Measurements from ENCODE around the gene WDR74. TPM values are rescaled to one million over a fixed set of nuclear protein-coding genes. Genes with fewer than 3 reads are reported as not detected.

WDR74 gene
- total RNA-seq: 27.0 TPM
- long read RNA-seq, transcript WDR74-201 (11 exons, 1,289 nt): major isoform, 29 of 36 reads
- long read RNA-seq, partial matches to known transcripts: 4 of 36 reads
- long read RNA-seq, other reads (novel, unspliced or antisense): 3 of 36 reads

DNA sequence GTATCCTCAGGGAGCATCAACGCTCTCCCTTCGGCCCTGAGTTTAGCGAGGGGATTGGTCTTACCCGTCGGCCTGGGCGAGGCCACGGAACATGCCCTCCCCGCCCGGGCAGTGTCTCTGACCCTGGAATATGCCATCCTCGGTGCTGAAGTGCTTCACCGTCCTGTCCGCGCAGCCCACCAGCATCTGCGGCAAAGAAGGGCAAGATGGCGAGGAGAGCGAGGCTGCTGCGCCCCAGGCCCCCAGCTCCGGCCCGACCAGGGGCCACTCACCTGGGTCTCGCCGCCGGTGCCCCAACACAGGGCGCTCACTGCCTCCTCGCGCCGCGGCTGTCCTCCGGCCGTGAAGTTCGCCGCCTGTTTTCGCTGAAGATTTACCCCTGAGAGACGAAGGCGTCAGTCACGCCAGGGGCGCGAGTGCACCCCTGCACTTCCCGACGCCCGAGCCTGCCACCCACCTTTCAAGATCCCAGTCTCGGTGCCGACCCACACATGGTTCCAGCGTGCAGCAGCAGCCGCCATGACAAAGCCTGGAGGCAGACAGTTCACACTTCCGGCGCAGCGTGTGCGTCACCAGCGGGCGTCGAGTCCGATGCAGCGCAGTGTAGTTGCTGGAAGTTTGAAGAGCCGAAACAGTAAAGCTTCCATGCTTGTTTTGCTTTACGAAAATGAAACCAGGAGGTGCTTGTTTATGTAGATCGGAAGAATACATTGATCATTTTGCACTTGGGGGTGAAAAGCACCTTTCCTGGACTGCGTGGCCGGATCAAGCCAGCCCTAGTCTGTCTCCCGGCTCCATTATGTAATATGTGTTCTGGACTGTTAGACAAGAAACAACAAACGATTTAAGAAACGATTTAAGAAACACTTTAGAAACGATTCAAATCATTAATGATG lies at the start of gene WDR74:
TSS of gene WDR74 (minus strand) at position 541 of the 896 bp plus-strand sequence. CDS start at position 521, 20 bp downstream.
- intact Hi-C loops (cut with DNase I): no loop called here
- peak; percentile 97 for DNase-seq
- peak; percentile 82 for ATAC-seq (ENCODE audit: poor library complexity)

DNA sequence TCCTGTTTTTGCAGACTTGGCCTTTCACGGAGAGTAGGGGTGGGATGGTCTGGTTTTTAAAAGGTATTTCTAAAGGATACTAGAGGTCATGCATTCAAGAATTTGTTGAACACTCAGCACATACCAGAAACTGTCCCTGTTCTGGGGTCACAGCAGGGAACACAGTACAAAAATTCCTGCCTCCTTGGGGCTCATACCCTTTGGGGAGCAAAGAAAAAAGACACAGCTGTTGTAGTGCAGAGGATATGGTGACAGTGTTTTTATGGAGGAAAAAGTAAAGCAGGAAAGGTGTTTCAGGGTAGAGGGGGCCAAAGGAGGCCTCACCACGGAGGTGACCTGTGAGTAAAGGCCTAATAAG lies 49.7 kb upstream of the WDR74 start:
- DNase-seq: no peak
- ATAC-seq (ENCODE audit: poor library complexity): no peak

DNA sequence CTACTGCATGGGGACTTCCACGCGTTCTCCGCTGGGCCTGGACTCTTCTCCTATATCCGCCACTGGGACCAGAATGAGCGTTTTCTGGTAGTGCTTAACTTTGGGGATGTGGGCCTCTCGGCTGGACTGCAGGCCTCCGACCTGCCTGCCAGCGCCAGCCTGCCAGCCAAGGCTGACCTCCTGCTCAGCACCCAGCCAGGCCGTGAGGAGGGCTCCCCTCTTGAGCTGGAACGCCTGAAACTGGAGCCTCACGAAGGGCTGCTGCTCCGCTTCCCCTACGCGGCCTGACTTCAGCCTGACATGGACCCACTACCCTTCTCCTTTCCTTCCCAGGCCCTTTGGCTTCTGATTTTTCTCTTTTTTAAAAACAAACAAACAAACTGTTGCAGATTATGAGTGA lies 49.0 kb upstream of the WDR74 start:
- intact Hi-C loops (cut with DNase I): no loop called here
- ATAC-seq (ENCODE audit: poor library complexity) (no peak), DNase-seq (no peak)

More for the DNA sequence above, 49.7 kb upstream of the WDR74 start:
- intact Hi-C loops (cut with DNase I): no loop called here

DNA sequence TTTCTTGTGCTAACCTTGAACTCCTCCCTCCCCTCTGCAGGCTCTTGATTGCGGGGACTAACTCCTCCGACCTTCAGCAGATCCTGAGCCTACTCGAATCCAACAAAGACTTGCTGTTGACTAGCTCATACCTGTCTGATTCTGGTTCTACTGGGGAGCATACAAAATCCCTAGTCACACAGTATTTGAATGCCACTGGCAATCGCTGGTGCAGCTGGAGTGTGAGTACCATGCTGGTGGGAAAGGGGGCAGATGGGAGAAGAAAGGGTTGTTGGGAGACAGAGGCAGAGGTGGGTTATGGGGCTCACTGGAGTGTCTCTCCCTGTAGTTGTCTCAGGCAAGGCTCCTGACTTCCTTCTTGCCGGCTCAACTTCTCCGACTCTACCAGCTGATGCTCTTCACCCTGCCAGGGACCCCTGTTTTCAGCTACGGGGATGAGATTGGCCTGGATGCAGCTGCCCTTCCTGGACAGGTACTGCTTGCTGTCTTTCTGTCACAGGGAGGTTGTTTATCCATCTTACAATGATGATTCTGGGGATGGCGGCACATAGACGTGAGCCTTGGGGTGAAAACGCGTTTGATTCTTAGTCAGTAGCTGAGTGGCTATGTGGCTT lies 45.9 kb upstream of the WDR74 start:
- intact Hi-C loops (cut with DNase I): no loop called here
- ATAC-seq (ENCODE audit: poor library complexity) (no peak), DNase-seq (no peak)

DNA sequence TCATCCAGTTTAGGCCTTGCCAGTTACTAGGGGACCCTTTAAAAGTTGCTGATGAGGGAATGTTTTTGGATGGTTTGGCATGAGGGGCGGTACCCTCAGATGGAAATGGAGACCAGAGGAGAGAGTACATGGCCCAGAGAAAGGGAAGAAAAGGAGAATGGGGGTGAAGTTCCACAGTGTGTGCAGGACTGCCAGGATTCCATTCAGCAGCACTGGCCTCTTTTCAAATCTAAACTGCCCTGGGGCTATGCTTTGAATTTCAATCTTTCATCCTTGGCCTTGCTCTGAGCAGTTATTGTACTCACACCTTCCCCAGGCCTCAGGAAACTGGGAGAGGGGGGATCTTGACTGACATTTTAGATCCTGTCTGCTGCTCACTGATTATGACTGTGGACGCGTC lies 44.3 kb upstream of the WDR74 start:
- intact Hi-C loops (cut with DNase I): no loop called here
- DNase-seq (no peak), ATAC-seq (ENCODE audit: poor library complexity) (no peak)

DNA sequence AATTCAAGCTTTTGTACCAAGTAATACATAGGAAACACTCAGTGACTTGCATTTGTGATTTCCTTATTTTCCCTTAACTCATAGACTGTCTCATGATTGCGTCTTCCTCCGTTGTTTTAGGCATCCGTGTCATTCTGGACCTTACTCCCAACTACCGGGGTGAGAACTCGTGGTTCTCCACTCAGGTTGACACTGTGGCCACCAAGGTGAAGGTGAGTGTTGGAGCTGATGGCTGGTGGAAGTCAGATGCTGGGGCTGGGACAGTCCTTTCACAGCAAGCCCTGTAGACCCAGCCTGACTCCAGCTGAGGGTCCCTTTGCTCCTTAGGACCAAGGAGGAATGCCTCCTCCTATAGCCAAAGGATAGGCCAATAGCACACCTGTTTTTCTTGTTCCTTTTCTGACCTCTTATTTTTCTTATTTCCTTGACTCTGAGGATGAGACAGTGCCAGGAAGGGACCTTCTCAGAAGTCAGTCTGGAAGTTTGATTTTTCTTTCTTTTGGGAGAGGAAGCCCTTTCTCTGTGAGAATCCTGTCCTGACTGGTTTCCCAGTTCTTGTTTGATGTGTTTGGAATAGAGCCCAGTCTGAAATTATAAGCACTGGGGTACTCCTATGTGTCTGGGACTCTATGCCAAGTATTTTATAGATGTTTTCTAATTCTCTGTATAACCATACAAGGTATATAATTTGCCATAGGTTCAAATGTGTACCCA lies 43.6 kb upstream of the WDR74 start:
- intact Hi-C loops (cut with DNase I): no loop called here
- DNase-seq: no peak
- ATAC-seq (ENCODE audit: poor library complexity): no peak

DNA sequence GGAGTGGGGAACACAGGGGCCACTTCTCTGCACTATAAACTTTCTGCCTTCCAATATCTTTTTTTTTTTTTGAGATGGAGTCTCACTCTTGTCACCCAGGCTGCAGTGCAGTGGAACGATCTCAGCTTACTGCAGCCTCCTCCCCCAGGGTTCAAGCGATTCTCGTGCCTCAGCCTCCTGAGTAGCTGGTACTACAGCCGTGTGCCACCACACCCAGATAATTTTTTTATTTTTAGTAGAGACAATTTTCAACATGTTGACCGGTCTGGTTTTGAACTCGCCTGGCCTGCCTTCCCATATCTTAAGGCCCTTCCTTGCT lies 43.0 kb upstream of the WDR74 start:
- ATAC-seq (ENCODE audit: poor library complexity) (no peak), DNase-seq (no peak)
- intact Hi-C loops (cut with DNase I): no loop called here

DNA sequence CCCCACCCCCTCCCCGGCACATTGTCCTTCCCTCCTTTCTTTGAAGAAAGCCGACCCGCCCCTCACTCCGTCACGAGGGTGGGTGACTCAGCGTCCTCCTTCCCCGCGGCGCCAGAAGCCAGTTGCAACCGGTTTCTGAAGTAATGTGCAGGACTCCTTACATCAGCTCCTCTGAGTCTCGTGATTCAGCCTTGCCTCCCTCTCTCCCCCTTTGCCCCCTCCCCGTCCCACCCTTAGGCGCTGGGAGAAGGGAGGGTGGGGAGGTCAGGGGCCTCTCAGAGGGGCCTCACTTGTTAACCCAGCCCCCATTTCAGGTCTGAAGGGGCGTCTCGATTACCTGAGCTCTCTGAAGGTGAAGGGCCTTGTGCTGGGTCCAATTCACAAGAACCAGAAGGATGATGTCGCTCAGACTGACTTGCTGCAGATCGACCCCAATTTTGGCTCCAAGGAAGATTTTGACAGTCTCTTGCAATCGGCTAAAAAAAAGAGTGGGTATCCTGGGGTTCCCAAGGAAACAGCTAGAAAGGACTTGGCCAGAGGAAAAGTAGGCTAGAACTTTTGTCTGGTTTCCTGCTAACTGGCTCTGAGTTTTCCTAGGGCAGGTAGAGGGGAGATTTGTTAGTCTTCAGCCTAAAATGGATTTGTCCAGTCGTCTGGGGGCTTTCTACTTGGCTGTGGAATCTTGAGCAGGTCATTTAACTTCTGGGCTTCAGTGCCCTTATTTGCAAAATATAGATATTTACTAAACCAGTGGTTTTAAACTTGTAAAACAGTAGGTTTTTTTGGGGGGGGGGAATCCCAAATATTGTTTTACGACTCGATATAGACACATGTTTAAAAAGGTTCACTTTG lies 42.4 kb upstream of the WDR74 start:
- intact Hi-C loops (cut with DNase I): no loop called here
- ATAC-seq (ENCODE audit: poor library complexity) (peak; percentile 69), DNase-seq (peak; percentile 94)

DNA sequence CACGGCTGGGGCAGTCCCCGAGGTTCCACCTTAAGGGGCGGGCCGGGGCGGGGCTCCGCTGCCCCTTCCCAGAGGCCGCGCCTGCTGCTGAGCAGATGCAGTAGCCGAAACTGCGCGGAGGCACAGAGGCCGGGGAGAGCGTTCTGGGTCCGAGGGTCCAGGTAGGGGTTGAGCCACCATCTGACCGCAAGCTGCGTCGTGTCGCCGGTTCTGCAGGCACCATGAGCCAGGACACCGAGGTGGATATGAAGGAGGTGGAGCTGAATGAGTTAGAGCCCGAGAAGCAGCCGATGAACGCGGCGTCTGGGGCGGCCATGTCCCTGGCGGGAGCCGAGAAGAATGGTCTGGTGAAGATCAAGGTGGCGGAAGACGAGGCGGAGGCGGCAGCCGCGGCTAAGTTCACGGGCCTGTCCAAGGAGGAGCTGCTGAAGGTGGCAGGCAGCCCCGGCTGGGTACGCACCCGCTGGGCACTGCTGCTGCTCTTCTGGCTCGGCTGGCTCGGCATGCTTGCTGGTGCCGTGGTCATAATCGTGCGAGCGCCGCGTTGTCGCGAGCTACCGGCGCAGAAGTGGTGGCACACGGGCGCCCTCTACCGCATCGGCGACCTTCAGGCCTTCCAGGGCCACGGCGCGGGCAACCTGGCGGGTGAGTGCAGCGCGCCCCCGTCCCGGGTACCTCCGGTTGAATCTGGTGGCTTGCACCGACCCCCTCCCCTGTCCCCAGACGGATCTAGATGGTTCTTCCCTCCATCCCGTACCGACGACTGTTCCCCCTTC lies 41.6 kb upstream of the WDR74 start, which contains the start of gene SLC3A2:
TSS of gene SLC3A2 (plus strand) at position 94 of the 776 bp plus-strand sequence. CDS start at position 222, 128 bp downstream.
- peak; percentile 96 for ATAC-seq (ENCODE audit: poor library complexity)
- intact Hi-C loops (cut with DNase I): no loop called here
- peak; percentile 94 for DNase-seq

DNA sequence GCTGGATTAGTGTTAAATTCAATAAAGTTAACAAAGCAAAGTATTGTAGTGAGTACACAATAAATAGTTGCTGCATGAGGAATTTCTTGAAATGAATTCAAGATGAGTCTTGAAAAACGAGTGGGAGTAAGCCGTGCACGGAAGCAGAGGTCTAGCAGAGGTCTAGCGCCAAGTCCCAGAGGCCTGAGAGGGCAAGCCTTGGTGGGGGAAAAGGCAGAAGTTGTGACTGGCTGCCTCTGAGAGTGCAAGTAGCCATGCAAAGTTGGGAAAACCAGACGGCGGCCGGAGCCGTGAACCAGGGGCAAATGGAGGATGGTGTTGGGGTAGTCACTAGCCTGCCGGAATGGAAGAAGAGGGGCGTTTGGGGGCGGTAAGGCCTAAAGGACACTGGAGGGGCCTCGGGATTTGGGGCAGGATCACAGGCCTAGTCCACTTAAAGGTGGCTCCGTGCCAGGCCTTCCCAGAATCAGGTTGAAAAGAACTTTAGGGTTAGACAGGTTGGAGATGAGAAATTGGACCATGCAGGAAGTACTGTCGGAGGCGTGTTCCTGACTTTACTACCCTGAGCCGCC lies 40.9 kb upstream of the WDR74 start:
- peak; percentile 18 for ATAC-seq (ENCODE audit: poor library complexity)
- intact Hi-C loops (cut with DNase I): no loop called here
- DNase-seq: no peak

DNA sequence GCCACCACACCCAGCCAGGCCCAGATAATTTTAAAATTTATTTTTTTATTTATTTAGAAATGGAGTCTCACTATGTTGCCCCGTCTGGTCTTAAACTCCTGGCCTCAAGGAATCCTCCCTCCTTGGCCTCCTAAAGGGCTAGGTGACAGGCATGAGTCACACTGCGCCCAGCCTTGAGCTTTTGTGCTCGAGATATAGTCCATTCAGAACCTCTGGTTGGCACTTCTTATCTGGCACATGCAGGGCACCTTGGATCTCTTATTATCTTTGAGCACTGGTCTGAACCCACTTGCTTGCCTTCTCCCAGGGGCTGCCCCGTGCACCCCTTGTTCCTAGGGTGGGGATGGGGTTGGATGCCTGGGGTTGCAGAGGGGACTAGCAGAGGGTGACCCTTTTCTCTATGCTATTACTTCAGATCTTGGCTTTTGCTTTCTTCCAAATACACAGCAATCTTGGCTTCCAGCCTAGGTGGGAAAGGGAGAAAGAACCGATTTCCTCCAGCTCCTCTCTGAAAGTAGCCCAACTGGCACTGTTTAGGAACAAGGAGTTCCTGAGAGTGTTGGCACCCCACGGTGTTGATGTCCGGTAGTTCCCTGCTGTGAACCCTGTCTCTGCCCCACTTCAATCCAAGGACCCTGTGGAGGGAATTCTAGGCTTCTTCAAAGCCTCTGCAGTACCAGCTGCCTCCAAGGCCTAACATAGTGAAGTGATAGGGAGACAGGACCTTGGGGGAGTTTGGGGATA lies 40.0 kb upstream of the WDR74 start:
- no peak for ATAC-seq (ENCODE audit: poor library complexity)
- DNase-seq: no peak
- intact Hi-C loops (cut with DNase I): no loop called here

DNA sequence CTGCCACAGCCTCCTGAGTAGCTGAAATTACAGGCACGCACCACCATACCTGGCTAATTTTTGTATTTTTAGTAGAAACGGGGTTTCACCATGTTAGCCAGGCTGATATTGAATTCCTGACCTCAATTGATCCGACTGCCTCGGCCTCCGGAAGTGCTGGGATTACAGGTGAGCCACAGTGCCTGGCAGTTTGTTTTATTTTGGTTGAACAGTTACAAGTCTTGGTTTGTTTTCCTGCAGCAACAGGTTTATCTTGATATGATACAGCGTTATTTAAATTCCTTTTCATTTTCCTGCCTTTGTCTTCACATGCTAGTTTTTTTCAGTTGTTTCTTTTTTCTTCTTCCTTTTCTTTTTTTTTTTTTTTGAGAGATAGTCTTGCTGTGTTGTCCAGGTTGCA lies 37.3 kb upstream of the WDR74 start:
- intact Hi-C loops (cut with DNase I): no loop called here
- DNase-seq (no peak), ATAC-seq (ENCODE audit: poor library complexity) (no peak)

DNA sequence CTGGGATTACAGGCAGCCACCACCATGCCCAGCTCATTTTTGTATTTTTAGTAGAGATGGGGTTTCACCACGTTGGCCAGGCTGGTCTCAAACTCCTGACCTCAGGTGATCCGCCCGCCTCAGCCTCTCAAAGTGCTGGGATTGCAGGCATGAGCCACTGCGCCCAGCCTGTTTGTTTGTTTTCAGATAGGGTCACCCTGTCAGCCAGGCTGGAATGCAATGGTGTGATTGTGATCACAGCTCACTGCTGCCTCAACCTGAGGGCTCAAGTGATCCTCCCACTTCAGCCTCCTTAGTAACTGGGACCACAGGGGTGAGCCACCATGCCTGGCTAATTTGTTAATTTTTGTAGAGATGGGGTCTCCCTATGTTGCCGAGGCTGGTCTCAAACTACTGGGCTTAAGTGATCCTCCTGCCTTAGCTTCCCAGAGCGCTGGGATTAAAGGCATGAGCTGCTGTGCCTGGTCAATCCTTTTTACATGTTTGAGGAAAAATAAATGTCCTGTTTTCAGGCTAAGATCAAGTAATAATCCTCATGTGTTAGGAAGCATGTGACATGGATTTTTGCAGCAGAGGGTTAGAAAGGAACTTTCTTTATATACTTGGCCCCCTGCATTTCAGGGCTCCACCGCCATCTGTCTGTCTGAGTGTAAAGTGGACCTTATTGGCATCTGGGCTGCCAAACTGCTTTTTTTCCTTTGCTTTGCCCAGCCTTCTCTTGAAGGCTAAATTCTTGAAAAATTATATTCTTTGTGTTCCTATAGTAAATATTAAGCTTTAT lies 36.5 kb upstream of the WDR74 start:
- intact Hi-C loops (cut with DNase I): no loop called here
- ATAC-seq (ENCODE audit: poor library complexity): no peak
- DNase-seq: no peak

DNA sequence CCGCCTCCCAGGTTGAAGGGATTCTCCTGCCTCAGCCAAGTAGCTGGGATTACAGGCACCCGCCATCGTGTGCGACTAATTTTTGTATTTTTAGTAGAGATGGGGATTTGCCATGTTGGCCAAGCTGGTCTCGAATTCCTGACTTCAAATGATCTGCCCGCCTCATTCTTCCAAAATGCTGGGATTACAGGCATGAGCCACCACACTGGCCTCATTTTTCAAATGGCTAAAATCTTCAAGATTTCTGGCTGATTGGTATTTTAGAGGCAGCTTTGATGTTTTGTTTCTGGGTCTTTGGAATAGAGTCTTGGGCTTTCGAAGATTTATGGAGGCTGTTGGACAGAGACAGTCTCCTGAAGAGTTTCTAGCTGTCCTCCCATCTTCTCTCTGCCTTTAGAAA lies 35.5 kb upstream of the WDR74 start:
- no peak for ATAC-seq (ENCODE audit: poor library complexity)
- intact Hi-C loops (cut with DNase I): no loop called here
- no peak for DNase-seq

DNA sequence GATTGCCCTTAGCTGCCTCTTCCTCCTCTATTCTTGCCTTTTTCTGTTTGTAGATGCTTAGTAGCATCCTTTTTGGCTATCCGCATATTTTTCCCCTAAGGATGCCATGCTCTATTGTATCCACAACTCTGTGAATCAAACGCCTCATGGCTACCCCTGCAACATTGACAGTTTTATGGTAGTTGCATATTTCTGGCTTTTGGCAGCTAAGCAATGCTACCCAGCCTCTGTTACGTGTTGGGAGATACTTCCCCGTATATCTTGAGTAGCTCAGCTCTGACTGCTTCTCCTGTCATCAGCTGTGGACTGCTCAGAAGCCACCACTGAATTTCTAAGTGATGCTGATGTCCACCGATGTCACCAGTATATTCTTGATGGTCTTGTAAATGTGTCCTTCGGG lies 26.2 kb upstream of the WDR74 start:
- ATAC-seq (ENCODE audit: poor library complexity) (no peak), DNase-seq (no peak)
- intact Hi-C loops (cut with DNase I): loop anchor here (10.0 kb wide), 1 partner anchor 471 kb away; no protein-coding TSS in a partner anchor

DNA sequence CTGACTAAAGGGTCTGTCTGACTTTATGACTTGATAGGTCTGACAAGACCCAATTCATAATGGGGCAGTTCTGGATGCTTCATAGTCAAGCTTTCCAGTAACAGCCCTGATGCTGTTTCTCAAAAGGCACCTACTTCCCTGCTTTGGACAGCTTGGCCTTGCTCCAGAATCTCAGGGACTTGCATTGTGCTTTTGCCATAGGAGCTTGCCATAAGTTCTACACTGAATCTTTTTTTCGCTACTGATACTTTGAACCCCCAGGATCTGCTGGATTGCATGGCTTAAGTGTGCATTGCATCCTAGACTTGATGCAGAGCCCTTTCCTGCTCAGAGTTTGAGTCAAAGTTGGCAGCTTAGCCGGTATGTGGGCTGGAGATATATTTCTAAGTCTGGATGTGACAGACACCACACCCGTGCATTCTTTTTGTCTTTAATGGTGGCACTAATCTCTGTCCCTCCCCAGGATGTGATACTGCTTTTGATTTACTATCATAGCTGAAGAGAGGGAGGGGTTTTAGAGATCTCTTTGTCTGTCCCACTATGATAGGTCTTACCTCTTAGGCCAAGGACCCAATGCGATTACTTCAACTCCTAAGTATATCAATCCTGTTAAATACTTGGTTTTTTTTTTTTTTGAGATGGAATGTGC lies 24.4 kb upstream of the WDR74 start:
- ATAC-seq (ENCODE audit: poor library complexity) (no peak), DNase-seq (no peak)
- intact Hi-C loops (cut with DNase I): loop anchor here (10.0 kb wide), 1 partner anchor 469 kb away; no protein-coding TSS in a partner anchor
